ENCODE data around the gene HIP1.

HIP1 gene

GRCh38 chr7:75584354-75584753, 154.4 kb downstream of the HIP1 start:
- no peak for DNase-seq (ENCODE audit: low read depth)
- TF ChIP-seq, protein P1, sequence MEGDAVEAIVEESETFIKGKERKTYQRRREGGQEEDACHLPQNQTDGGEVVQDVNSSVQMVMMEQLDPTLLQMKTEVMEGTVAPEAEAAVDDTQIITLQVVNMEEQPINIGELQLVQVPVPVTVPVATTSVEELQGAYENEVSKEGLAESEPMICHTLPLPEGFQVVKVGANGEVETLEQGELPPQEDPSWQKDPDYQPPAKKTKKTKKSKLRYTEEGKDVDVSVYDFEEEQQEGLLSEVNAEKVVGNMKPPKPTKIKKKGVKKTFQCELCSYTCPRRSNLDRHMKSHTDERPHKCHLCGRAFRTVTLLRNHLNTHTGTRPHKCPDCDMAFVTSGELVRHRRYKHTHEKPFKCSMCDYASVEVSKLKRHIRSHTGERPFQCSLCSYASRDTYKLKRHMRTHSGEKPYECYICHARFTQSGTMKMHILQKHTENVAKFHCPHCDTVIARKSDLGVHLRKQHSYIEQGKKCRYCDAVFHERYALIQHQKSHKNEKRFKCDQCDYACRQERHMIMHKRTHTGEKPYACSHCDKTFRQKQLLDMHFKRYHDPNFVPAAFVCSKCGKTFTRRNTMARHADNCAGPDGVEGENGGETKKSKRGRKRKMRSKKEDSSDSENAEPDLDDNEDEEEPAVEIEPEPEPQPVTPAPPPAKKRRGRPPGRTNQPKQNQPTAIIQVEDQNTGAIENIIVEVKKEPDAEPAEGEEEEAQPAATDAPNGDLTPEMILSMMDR (IDR thresholded peaks at IDR 0.05; ENCODE audit: control insufficient read depth, insufficient read depth, low read depth, low read length, missing control alignments): no peak
- H3K4me3 ChIP-seq (ENCODE audit: control insufficient read depth, low read depth, low read length): no peak overlapping the region

GRCh38 chr7:75583255-75583654, 155.5 kb downstream of the HIP1 start:
- DNase-seq (ENCODE audit: low read depth): no peak
- no peak overlapping the region for H3K4me3 ChIP-seq (ENCODE audit: control insufficient read depth, low read depth, low read length)
- TF ChIP-seq, protein P1 (IDR thresholded peaks at IDR 0.05; ENCODE audit: control insufficient read depth, insufficient read depth, low read depth, low read length, missing control alignments): no peak

- DNase-seq (ENCODE audit: low read depth): no peak
- no peak overlapping the region for H3K4me3 ChIP-seq (ENCODE audit: control insufficient read depth, low read depth, low read length)
- TF ChIP-seq, protein P1 (IDR thresholded peaks at IDR 0.05; ENCODE audit: control insufficient read depth, insufficient read depth, low read depth, low read length, missing control alignments): no peak
These were observed 158.8 kb downstream of the HIP1 start for GRCh38 chr7:75579899-75580298.

GRCh38 chr7:75578081-75578480, 160.7 kb downstream of the HIP1 start:
- no peak for DNase-seq (ENCODE audit: low read depth)
- H3K4me3 ChIP-seq (ENCODE audit: control insufficient read depth, low read depth, low read length): no peak overlapping the region
- TF ChIP-seq, protein P1 (IDR thresholded peaks at IDR 0.05; ENCODE audit: control insufficient read depth, insufficient read depth, low read depth, low read length, missing control alignments): no peak

DNA sequence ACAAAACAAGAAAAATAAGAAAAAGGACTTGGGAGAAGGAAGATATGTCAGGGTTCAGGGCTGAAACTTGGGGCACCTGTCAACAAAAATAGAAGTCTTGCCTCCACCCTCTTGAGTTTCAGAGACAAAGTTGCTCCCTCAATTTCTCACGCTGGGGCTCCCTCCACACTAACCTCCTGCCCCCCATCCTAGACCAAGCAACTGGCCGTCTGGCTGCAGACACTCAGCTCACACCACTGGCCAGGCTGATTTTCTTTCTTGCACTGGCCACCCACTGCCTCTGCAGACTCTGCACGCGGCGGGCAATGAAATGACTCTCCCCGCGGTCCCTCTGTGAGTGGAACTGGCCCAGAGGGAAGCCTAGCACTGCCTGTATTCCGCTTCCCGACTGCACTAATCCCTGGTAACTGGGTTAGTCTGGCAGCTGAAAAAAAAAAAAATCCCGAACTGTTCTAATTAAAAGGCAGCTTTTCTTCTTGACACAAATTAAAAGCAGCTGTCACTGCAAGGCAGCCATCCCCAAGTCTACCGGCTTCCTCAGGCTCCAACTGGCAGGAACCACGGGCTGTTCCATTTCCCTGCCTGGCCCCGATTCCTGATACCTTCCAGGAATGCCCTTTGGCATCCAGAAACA, 163.1 kb downstream of the HIP1 start:
- TF ChIP-seq, protein P1 (IDR thresholded peaks at IDR 0.05; ENCODE audit: control insufficient read depth, insufficient read depth, low read depth, low read length, missing control alignments): no peak
- no peak overlapping the region for H3K4me3 ChIP-seq (ENCODE audit: control insufficient read depth, low read depth, low read length)
- peak; percentile 14 for DNase-seq (ENCODE audit: low read depth)

GRCh38 chr7:75573477-75574019, 165.2 kb downstream of the HIP1 start:
- TF ChIP-seq, protein P1 (IDR thresholded peaks at IDR 0.05; ENCODE audit: control insufficient read depth, insufficient read depth, low read depth, low read length, missing control alignments): no peak
- H3K4me3 ChIP-seq (ENCODE audit: control insufficient read depth, low read depth, low read length): no peak overlapping the region
- DNase-seq (ENCODE audit: low read depth): no peak

Measured in AG09309 (cell line).